ENCODE results near the gene G6PC3.

GRCh38 chr17:44120851-44121605 lies 50.5 kb downstream of the G6PC3 start:
- TF ChIP-seq CTCF (IDR thresholded peaks at IDR 0.05) (no peak), POLR2A (IDR thresholded peaks at IDR 0.05) (no peak), EP300 (IDR thresholded peaks at IDR 0.05) (no peak)

Measured in ovary (tissue), 3 donors.